Measurements from ENCODE around the gene TCF12.

Gene TCF12

GRCh38 chr15:57301307-57301706, 382.9 kb downstream of the TCF12 start:
- TF ChIP-seq SPI1 (IDR thresholded peaks at IDR 0.05; ENCODE audit: borderline replicate concordance, low read depth) (no peak), REST (IDR thresholded peaks at IDR 0.05; ENCODE audit: insufficient replicate concordance, low read depth) (no peak), GABPA (IDR thresholded peaks at IDR 0.05; ENCODE audit: low read depth) (no peak), POLR2AphosphoS5 (IDR thresholded peaks at IDR 0.05; ENCODE audit: low read depth) (peak; percentile 78), CTCF (IDR thresholded peaks at IDR 0.05; ENCODE audit: insufficient read depth, low read length) (no peak)
- no peaks in the 10 kb centered on the region for H3K27me3 ChIP-seq (ENCODE audit: insufficient read depth, poor library complexity, severe bottlenecking)
- H3K4me3 ChIP-seq (replicated peaks; ENCODE audit: insufficient read depth, low read length): peak overlapping the region; percentile 76
- DNase-seq (ENCODE audit: low read depth in 1 of 2, low spot score in 1 of 2): peak in 1 of 2 experiments; percentile 58
- peak overlapping the region; percentile 91 for H3K27ac ChIP-seq (replicated peaks)

- peak; percentile 52 to 58 for DNase-seq (ENCODE audit: low read depth in 1 of 2, low spot score in 1 of 2)
- Histone ChIP-seq H3K27ac (replicated peaks) (peak overlapping the region; percentile 91), H3K4me3 (replicated peaks; ENCODE audit: insufficient read depth, low read length) (peak overlapping the region; percentile 76), H3K27me3 (ENCODE audit: insufficient read depth, poor library complexity, severe bottlenecking) (no peaks in the 10 kb centered on the region)
- TF ChIP-seq GABPA (IDR thresholded peaks at IDR 0.05; ENCODE audit: low read depth) (no peak), POLR2AphosphoS5 (IDR thresholded peaks at IDR 0.05; ENCODE audit: low read depth) (peak; percentile 52), REST (IDR thresholded peaks at IDR 0.05; ENCODE audit: insufficient replicate concordance, low read depth) (no peak)
Measured at GRCh38 chr15:57302640-57303257, 384.3 kb downstream of the TCF12 start.

- H3K27ac ChIP-seq (replicated peaks): peak overlapping the region; percentile 91
- TF ChIP-seq CTCF (IDR thresholded peaks at IDR 0.05; ENCODE audit: insufficient read depth, low read length): no peak
- no peak for TF ChIP-seq REST (IDR thresholded peaks at IDR 0.05; ENCODE audit: insufficient replicate concordance, low read depth)
- no peak for TF ChIP-seq SPI1 (IDR thresholded peaks at IDR 0.05; ENCODE audit: borderline replicate concordance, low read depth)
Measured at GRCh38 chr15:57305009-57305408, 386.6 kb downstream of the TCF12 start.

More at GRCh38 chr15:57305009-57305408, 386.6 kb downstream of the TCF12 start:
- no peak for DNase-seq (ENCODE audit: low read depth in 1 of 2, low spot score in 1 of 2)
- H3K4me3 ChIP-seq (replicated peaks; ENCODE audit: insufficient read depth, low read length): peak overlapping the region; percentile 76
- H3K27me3 ChIP-seq (ENCODE audit: insufficient read depth, poor library complexity, severe bottlenecking): no peaks in the 10 kb centered on the region

Measured in HL-60 (cell line).